H7 (cell line): ENCODE measurements around the gene SLC31A1. TPM values are rescaled to one million over a fixed set of nuclear protein-coding genes. Genes with fewer than 3 reads are reported as not detected.
A peak's percentile ranks its signal among the peaks of the same experiment; 100 is the strongest.
"Not testable (repeated sequence)": the region's sequence is repeated elsewhere in the genome, so short reads cannot be mapped to it uniquely, and the experiment has no call there.

ENCODE experiments used
- DNase-seq: peaks from one replicate; pipeline ENCODE4 v3.0.0; 2012
- H3K27me3 ChIP-seq: 2 replicates; pipeline ENCODE4 v1.6.0; 2011; ENCODE audit warnings: mild to moderate bottlenecking, low read length; ENCODE audit not compliant: control insufficient read depth, insufficient read depth
- H3K36me3 ChIP-seq: replicated peaks from 2 replicates; pipeline ENCODE4 v1.5.1; 2011; ENCODE audit warnings: low read length; ENCODE audit not compliant: control insufficient read depth, insufficient read depth
- H3K4me3 ChIP-seq: 2 replicates; pipeline ENCODE4 v1.5.1; 2011; ENCODE audit warnings: low read depth, mild to moderate bottlenecking, control low read depth, low read length, moderate library complexity; ENCODE audit not compliant: insufficient read depth
- total RNA-seq: library from RNA; depleted of rRNA; stranded (reverse); fragments of >200 nt; shearing (Covaris generic); gene quantifications from 2 replicates; pipeline ENCODE4 v1.2.3, GENCODE V29; 2014

SLC31A1 gene
- total RNA-seq, 1 experiment from 2014 or later: 21.8 TPM

GRCh38 chr9:113205432-113205831, 15.9 kb upstream of the SLC31A1 start:
- Histone ChIP-seq H3K4me3 (no peak overlapping the region), H3K36me3 (peaks cover 1% of the 10 kb centered on the region), H3K27me3 (no peaks in the 10 kb centered on the region)
- DNase-seq: no peak

GRCh38 chr9:113205861-113206260, 15.5 kb upstream of the SLC31A1 start:
- Histone ChIP-seq H3K36me3 (peaks cover 1% of the 10 kb centered on the region), H3K27me3 (no peaks in the 10 kb centered on the region), H3K4me3 (no peak overlapping the region)
- DNase-seq: no peak

- Histone ChIP-seq H3K27me3 (no peaks in the 10 kb centered on the region), H3K4me3 (no peak overlapping the region), H3K36me3 (no peaks in the 10 kb centered on the region; the same call in none of the 2 replicates)
- no peak for DNase-seq
Observed at GRCh38 chr9:113210815-113211214, 10.5 kb upstream of the SLC31A1 start.

- no peak for DNase-seq
- Histone ChIP-seq H3K4me3 (no peak overlapping the region), H3K27me3 (no peaks in the 10 kb centered on the region), H3K36me3 (no peaks in the 10 kb centered on the region)
Observed at GRCh38 chr9:113215132-113215531, 6.2 kb upstream of the SLC31A1 start.

GRCh38 chr9:113216406-113216805, 4.9 kb upstream of the SLC31A1 start:
- no peak for DNase-seq
- Histone ChIP-seq H3K36me3 (no peaks in the 10 kb centered on the region), H3K4me3 (no peak overlapping the region), H3K27me3 (no peaks in the 10 kb centered on the region)

GRCh38 chr9:113219186-113219936, 2.0 kb upstream of the SLC31A1 start:
- DNase-seq: no peak
- no peaks in the 10 kb centered on the region for H3K27me3 ChIP-seq
- H3K36me3 ChIP-seq: no peaks in the 10 kb centered on the region
- no peak overlapping the region for H3K4me3 ChIP-seq

- Histone ChIP-seq H3K4me3 (peak overlapping the region; percentile 74; the same call in 1 of the 2 replicates), H3K36me3 (no peaks in the 10 kb centered on the region), H3K27me3 (no peaks in the 10 kb centered on the region)
- no peak for DNase-seq
Observed at GRCh38 chr9:113219969-113220368, 1.4 kb upstream of the SLC31A1 start.

GRCh38 chr9:113220467-113221002, 809 bp upstream of the SLC31A1 start:
- no peaks in the 10 kb centered on the region for H3K27me3 ChIP-seq
- peak overlapping the region; percentile 74 for H3K4me3 ChIP-seq
- DNase-seq: peak; percentile 8
- H3K36me3 ChIP-seq: no peaks in the 10 kb centered on the region

GRCh38 chr9:113221800-113222481, 597 bp downstream of the SLC31A1 start:
- peak overlapping the region; percentile 88 for H3K4me3 ChIP-seq
- no peaks in the 10 kb centered on the region for H3K27me3 ChIP-seq
- H3K36me3 ChIP-seq: no peaks in the 10 kb centered on the region
- DNase-seq: no peak

- Histone ChIP-seq H3K27me3 (no peaks in the 10 kb centered on the region), H3K4me3 (peak overlapping the region; percentile 88), H3K36me3 (no peaks in the 10 kb centered on the region)
- DNase-seq: peak; percentile 11
Observed at GRCh38 chr9:113222482-113222841, 1.1 kb downstream of the SLC31A1 start.

- H3K36me3 ChIP-seq: no peaks in the 10 kb centered on the region
- no peaks in the 10 kb centered on the region for H3K27me3 ChIP-seq
- DNase-seq: no peak
- H3K4me3 ChIP-seq: no peak overlapping the region
Observed at GRCh38 chr9:113223963-113224362, 2.6 kb downstream of the SLC31A1 start.

GRCh38 chr9:113227436-113227835, 6.1 kb downstream of the SLC31A1 start:
- no peaks in the 10 kb centered on the region for H3K36me3 ChIP-seq
- no peaks in the 10 kb centered on the region for H3K27me3 ChIP-seq
- no peak overlapping the region for H3K4me3 ChIP-seq
- DNase-seq: no peak

GRCh38 chr9:113228130-113228665, 6.9 kb downstream of the SLC31A1 start:
- Histone ChIP-seq H3K36me3 (no peaks in the 10 kb centered on the region), H3K27me3 (no peaks in the 10 kb centered on the region), H3K4me3 (no peak overlapping the region)
- DNase-seq: no peak

GRCh38 chr9:113231701-113232100, 10.4 kb downstream of the SLC31A1 start:
- DNase-seq: no peak
- H3K4me3 ChIP-seq: no peak overlapping the region
- no peaks in the 10 kb centered on the region for H3K27me3 ChIP-seq
- no peaks in the 10 kb centered on the region for H3K36me3 ChIP-seq

- H3K4me3 ChIP-seq, DNase-seq, H3K27me3 ChIP-seq, H3K36me3 ChIP-seq: not testable (repeated sequence)
Observed at GRCh38 chr9:113235701-113236255, 14.4 kb downstream of the SLC31A1 start.
